AG09309 (cell line): ENCODE data around the gene TMEM236.

Experiments used
- DNase-seq: peaks from one replicate; pipeline ENCODE4 v3.0.0-alpha.2; 2010; ENCODE audit warnings: low read depth
- H3K4me3 ChIP-seq: 2 replicates; pipeline ENCODE4 v1.5.1; 2011; ENCODE audit warnings: mild to moderate bottlenecking, low read depth, low read length, moderate library complexity; ENCODE audit not compliant: control insufficient read depth
- CTCF ChIP-seq: IDR thresholded peaks from 2 replicates; pipeline ENCODE4 v1.5.1; 2011; ENCODE audit warnings: mild to moderate bottlenecking, low read depth, low read length, inconsistent platforms; ENCODE audit not compliant: insufficient read depth, control insufficient read depth; ENCODE audit errors: missing control alignments

The TMEM236 gene

GRCh38 chr10:17821893-17822292 is 69.9 kb downstream of the TMEM236 start:
- no peak for DNase-seq
- H3K4me3 ChIP-seq = no peak overlapping the region
- no peak for TF ChIP-seq CTCF

GRCh38 chr10:17831341-17831740 is 79.3 kb downstream of the TMEM236 start:
- H3K4me3 ChIP-seq = no peak overlapping the region
- no peak for DNase-seq
- TF ChIP-seq CTCF = no peak

- no peak for DNase-seq
- no peak overlapping the region for H3K4me3 ChIP-seq
- TF ChIP-seq CTCF = no peak
Measured at GRCh38 chr10:17831896-17832295, 79.9 kb downstream of the TMEM236 start.

GRCh38 chr10:17833656-17834055 is 81.7 kb downstream of the TMEM236 start:
- DNase-seq = no peak
- no peak overlapping the region for H3K4me3 ChIP-seq
- TF ChIP-seq CTCF = no peak

GRCh38 chr10:17835688-17836087 is 83.7 kb downstream of the TMEM236 start:
- peak; percentile 64 for DNase-seq
- TF ChIP-seq CTCF = no peak

GRCh38 chr10:17836942-17837341 is 84.9 kb downstream of the TMEM236 start:
- TF ChIP-seq CTCF = no peak
- peak overlapping the region; percentile 16 for H3K4me3 ChIP-seq
- DNase-seq = peak; percentile 44

More at GRCh38 chr10:17835688-17836087, 83.7 kb downstream of the TMEM236 start:
- no peak overlapping the region for H3K4me3 ChIP-seq
